T47D (cell line): Measurements from ENCODE around the gene TESMIN.

Source experiments
- DNase-seq, 2 experiments: peaks; one replicate each; pipeline versions ENCODE4 v3.0.0 to v3.0.0-alpha.2; 2011 to 2012; ENCODE audit warnings: low read depth in 1 of 2, low spot score in 1 of 2
- JUND ChIP-seq: IDR thresholded peaks from 2 replicates; pipeline ENCODE4 v1.6.1; 2012; ENCODE audit warnings: low read depth
- in situ Hi-C: cut with HindIII; loops from 2 replicates; pipeline ENCODE4 v1.10.0; 2016; ENCODE audit warnings: low sequenced_read_pairs, low pct_unique_long_range_greater_than_20kb

The TESMIN gene

GRCh38 chr11:68691402-68691784 lies 59.9 kb downstream of the TESMIN start:
- in situ Hi-C loops, result no loop called here
- DNase-seq, result no peak

GRCh38 chr11:68690671-68691401 lies 60.5 kb downstream of the TESMIN start:
- in situ Hi-C loops, result no loop called here
- no peak for DNase-seq
- TF ChIP-seq JUND, result no peak

More at GRCh38 chr11:68691402-68691784, 59.9 kb downstream of the TESMIN start:
- TF ChIP-seq JUND, result no peak

- no peak for TF ChIP-seq JUND
- DNase-seq, result no peak
- in situ Hi-C loops, result no loop called here
Observed at GRCh38 chr11:68689737-68690625, 61.3 kb downstream of the TESMIN start.

GRCh38 chr11:68688881-68689280 lies 62.4 kb downstream of the TESMIN start:
- TF ChIP-seq JUND, result no peak
- in situ Hi-C loops, result no loop called here
- no peak for DNase-seq

- TF ChIP-seq JUND, result no peak
- in situ Hi-C loops, result no loop called here
- no peak for DNase-seq
Observed at GRCh38 chr11:68687986-68688385, 63.3 kb downstream of the TESMIN start.

GRCh38 chr11:68687311-68687710 lies 64.0 kb downstream of the TESMIN start:
- in situ Hi-C loops, result no loop called here

GRCh38 chr11:68686486-68686885 lies 64.8 kb downstream of the TESMIN start:
- TF ChIP-seq JUND, result no peak

More at GRCh38 chr11:68687311-68687710, 64.0 kb downstream of the TESMIN start:
- no peak for TF ChIP-seq JUND
- no peak for DNase-seq

GRCh38 chr11:68685656-68686380 lies 65.5 kb downstream of the TESMIN start:
- DNase-seq, result no peak
- no peak for TF ChIP-seq JUND
- in situ Hi-C loops, result no loop called here

More at GRCh38 chr11:68686486-68686885, 64.8 kb downstream of the TESMIN start:
- DNase-seq, result no peak
- in situ Hi-C loops, result no loop called here

GRCh38 chr11:68684385-68685356 lies 66.6 kb downstream of the TESMIN start, which contains the start of gene GAL:
GAL (plus strand) TSS chr11:68684544; CDS start chr11:68684924, 380 bp downstream.
- DNase-seq, result peak; percentile 20 to 61
- in situ Hi-C loops, result no loop called here

GRCh38 chr11:68683536-68684384 lies 67.6 kb downstream of the TESMIN start:
- DNase-seq, result no peak
- in situ Hi-C loops, result no loop called here
- TF ChIP-seq JUND, result no peak

More at GRCh38 chr11:68684385-68685356, 66.6 kb downstream of the TESMIN start, which contains the start of gene GAL:
- TF ChIP-seq JUND, result no peak
